Stimulated activated CD8-positive, alpha-beta memory T cell treated with anti-CD3 and anti-CD28 coated beads, Interleukin-7, amount 100 ng/mL, for 4 hours (primary cell): ENCODE data around the gene SUDS3.

Experiments
- DNase-seq, 2 donors: peaks; one replicate each; pipeline ENCODE4 v3.0.0-alpha.2; 2020; ENCODE audit warnings: low read depth in 2 of 2

Gene SUDS3

DNA sequence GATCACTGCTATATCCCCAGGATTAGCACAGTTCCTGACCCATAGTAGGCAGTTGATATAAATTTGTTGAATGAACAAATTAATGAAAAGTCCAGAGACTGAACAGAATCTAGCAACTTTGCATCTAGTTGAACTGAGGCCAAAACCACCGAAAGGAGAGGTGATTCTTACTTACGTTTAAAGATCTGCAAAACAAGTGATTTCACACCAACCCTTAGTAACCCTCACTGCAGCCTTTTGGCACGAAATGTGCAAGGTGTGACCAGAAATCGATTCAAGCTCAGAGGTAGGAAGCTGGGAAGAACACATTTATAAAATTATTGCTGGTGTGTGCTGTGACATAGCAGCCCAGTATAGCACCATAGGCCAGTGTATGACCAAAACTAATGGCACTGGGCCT lies 70.8 kb downstream of the SUDS3 start:
- DNase-seq: no peak

DNA sequence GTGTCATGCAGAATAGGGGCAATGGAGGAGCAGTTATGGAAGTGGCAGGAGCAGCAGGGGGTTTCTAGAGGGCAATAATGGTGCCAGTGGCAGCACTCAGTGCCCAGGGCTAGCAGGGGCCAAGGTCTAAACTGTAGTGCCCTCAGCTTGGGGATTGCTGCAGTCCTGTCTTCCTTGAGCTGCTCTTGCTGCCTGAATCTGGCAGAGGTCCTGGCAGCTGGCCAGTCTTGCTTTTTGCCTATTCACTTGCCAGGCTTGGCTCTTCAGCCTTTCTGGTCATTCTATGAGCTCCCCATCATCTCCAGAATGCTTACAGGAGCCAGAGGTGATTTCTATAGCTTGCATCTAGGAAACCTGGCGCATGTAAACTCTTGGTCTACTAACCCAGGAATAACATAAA lies 72.0 kb downstream of the SUDS3 start:
- no peak for DNase-seq

DNA sequence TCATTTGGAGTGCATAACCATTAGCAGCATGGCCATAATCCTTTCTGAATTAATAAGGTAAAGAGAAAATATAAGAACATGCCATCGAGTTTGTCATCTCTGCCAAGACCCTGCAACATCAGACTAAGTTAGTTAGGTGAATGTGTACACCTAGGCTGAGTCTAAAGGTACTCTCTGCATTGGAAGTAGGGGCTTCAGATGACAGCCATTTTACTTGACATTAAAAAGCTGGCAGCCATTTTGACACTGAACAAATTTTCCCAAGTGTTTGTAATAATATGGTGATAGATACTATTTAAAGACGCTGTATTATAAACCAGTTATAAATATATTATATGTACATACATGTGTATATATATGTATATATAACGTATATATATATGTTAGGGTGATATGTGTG lies 79.0 kb downstream of the SUDS3 start:
- no peak for DNase-seq

DNA sequence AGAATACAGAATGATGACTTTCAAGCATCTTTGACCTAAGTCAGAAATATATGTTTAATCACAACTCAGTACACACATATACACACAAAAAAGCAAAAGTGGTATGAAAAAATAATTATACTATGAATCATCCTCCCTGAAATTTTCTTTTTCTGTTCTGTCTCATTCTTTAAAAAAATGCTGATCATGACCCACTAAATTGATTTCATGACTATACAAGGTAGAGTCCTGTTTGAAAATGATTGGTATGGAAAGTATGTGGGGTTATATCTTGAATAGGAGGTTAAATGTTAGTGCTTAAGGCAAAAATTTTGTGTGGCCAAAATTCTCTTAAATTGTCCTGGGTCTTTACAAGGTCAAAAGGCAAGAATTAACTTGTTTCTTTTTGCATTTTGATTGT lies 80.4 kb downstream of the SUDS3 start:
- DNase-seq: no peak

DNA sequence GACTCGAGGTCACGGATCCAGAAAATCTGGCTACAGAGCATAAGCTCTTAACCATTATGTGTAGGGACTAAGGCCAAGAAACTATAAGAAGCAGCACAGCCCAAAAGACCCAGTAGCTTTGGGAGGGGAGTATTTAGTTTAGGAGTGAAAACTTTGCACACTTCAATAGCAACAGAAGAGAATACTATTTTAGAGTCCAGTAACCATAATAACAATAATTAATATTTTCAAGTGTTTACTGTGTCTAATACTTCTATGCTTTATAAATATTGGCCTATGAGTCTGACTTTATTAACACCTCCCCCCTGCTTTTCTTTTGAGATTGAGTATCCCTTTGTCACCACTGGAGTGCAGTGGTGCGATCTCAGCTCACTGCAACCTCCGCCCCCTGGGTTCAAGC lies 82.8 kb downstream of the SUDS3 start:
- DNase-seq: no peak

DNA sequence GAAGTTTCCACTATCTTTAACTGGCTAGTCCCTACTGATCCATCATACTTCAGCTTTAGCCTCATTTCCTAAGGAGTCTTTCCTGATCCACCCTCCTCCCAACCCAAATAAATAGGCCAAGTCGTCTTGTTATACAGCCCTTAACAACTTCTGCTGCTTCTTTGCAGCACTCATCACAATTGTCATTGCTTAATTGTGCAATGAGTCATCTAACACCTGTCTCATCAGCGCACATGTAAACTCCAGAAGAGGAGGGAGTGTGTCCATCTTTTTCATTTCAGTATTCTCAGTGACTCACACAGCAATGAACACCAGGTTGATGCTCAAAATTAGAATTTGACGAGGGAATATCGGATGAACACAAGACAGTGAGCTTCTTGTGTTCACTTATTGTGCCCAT lies 87.3 kb downstream of the SUDS3 start:
- no peak for DNase-seq

DNA sequence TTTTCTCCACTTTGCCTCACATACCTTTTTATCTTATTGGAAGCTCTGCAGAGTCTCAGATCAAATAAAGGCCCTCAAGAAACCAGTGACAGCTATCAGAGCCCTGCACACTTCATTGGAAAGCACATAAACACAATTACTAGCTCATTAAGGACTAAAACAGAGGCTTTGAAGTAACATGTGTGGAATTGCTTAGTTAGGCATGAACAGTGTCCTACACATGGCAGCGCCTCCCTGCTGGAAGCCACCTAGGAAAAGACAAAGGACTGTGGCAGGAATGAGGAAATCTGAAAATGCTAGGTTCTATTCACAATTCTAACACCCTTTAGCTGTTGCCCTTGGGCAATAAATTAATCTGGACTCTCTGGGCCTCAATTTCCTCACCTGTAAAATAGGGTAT lies 89.4 kb downstream of the SUDS3 start:
- no peak for DNase-seq
